Loucy (cell line): ENCODE results near the gene ARHGAP42.

Experiments
- EZH2phosphoT487 ChIP-seq: fragments of 200-600 bp; IDR thresholded peaks from 2 replicates; pipeline ENCODE4 v1.6.1; 2018; ENCODE audit warnings: antibody characterized with exemption, mild to moderate bottlenecking, moderate library complexity, borderline replicate concordance
- TF ChIP-seq, protein P1 (sequence below): fragments of 200-600 bp; sonication (generic); conservative IDR thresholded peaks from 2 replicates; pipeline ENCODE4 v1.5.1; 2014; ENCODE audit warnings: mild to moderate bottlenecking, antibody characterized with exemption, low read length

DNA sequence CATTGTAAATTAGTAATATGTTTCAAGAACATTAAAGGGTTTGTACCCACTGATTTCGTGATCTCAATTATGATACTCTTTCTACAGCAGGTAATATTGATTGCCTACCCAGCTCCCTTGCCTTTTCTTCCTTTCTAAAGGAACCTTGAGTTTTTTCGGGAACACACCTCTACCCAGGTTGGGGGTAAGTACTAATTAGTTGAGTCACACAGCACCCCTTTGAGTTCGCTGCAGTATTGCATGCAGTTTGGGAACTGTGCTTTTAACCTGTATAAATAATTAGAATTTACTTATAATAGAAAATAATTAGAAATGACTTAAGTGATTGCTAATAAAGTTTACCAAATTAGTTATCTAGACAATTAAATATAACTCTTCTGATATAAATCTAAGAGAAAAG lies 24.9 kb downstream of the ARHGAP42 start:
- TF ChIP-seq, protein P1, sequence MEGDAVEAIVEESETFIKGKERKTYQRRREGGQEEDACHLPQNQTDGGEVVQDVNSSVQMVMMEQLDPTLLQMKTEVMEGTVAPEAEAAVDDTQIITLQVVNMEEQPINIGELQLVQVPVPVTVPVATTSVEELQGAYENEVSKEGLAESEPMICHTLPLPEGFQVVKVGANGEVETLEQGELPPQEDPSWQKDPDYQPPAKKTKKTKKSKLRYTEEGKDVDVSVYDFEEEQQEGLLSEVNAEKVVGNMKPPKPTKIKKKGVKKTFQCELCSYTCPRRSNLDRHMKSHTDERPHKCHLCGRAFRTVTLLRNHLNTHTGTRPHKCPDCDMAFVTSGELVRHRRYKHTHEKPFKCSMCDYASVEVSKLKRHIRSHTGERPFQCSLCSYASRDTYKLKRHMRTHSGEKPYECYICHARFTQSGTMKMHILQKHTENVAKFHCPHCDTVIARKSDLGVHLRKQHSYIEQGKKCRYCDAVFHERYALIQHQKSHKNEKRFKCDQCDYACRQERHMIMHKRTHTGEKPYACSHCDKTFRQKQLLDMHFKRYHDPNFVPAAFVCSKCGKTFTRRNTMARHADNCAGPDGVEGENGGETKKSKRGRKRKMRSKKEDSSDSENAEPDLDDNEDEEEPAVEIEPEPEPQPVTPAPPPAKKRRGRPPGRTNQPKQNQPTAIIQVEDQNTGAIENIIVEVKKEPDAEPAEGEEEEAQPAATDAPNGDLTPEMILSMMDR = no peak
- no peak for TF ChIP-seq EZH2phosphoT487
